Measurements from ENCODE around the gene HPS5.
A peak's percentile ranks its signal among the peaks of the same experiment; 100 is the strongest.
"Not testable (repeated sequence)": the region's sequence is repeated elsewhere in the genome, so short reads cannot be mapped to it uniquely, and the experiment has no call there.

HPS5 gene

DNA sequence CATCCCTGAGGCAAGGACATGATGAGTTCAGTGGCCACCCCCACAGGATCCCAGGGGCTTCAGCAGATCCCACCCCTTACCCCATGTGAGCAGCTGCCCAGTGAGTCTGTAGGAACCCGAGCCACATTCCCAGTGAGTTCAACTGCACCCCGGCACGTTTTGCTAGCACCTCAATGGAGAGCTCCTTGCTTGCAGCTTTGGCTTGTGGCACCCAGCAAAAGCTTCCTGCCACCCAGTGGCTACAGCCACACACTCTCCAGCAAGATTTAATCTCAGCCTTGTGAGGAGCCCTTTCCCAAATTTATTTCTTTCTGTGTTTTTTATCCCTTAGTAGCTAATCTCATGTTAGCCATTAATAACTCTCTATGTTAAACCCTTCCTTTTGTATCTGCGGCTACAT is 51.8 kb downstream of the HPS5 start:
- DNase-seq: no peak

DNA sequence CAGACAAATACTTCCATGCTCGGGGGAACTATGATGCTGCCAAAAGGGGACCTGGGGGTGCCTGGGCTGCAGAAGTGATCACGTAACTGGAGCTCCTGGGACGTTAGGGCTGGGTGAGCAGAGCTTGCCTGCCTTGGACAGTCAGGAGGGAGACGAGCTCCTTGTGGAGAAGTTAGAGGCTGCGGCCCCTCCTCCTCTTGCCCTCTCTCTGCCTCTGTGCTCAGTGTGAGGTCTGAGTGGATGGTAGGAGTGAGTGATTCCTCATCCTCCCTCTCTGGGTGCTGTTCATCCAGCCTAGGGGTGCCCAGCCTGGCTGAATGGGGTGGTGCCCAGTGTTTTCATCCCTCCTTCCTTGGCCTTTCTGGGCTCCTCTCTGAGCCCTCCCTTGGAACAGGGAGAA is 52.7 kb downstream of the HPS5 start:
- not testable (repeated sequence) for DNase-seq

DNA sequence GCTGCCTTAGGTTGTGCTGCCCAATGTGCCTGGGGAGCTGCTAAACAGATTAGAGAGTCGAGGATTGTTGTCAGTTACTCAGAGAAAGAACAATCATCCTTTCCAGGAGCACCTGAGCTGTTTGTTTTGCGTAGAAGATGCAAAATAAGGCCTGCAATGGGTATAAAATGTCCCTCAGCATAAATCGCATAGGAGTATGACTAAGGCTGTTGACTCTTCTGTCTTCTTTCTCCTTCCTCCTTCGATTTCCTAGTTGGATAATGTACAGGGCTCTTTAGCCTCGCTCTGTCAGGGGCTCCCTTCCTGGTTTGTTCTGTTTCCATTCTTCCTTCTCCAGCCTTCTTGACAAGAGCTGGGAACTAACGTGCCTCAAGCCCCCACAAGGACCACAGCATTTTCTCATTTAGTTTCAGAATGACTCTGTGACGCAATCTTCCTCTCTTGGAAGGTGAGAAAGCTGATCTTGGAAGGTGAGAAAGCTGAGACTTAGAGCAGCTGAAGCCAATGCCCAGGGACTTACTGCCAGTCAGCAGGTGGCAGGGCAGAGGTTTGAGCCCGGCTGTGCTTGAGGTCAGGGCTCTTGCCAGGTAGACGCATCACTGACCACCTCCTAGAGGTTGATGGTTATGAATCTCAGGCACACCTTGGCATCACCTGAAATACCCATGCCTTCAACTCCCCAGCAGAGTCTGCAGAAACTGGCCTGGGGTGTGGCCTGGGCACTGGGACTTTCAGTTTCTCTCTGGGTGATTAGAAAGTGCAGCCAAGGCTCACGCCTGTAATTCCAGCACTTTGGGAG is 54.4 kb downstream of the HPS5 start:
- not testable (repeated sequence) for DNase-seq

DNA sequence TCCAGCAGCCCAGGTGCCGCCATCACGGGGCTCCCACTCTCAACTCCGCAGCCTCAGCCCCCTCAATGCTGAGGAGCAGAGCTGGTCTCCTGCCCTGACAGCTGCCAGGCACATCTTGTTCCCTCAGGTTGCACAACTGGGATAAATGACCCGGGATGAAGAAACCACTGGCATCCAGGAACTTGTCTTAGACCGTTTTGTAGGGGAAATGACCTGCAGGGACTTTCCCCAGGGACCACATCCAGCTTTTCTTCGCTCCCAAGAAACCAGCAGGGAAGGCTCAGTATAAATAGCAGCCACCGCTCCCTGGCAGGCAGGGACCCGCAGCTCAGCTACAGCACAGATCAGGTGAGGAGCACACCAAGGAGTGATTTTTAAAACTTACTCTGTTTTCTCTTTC is 56.0 kb downstream of the HPS5 start, which contains the start of gene SAA1:
SAA1 (plus strand) TSS at position 316 of the 400 bp plus-strand sequence. CDS start 624 bp downstream, outside the sequence.
- DNase-seq: no peak

DNA sequence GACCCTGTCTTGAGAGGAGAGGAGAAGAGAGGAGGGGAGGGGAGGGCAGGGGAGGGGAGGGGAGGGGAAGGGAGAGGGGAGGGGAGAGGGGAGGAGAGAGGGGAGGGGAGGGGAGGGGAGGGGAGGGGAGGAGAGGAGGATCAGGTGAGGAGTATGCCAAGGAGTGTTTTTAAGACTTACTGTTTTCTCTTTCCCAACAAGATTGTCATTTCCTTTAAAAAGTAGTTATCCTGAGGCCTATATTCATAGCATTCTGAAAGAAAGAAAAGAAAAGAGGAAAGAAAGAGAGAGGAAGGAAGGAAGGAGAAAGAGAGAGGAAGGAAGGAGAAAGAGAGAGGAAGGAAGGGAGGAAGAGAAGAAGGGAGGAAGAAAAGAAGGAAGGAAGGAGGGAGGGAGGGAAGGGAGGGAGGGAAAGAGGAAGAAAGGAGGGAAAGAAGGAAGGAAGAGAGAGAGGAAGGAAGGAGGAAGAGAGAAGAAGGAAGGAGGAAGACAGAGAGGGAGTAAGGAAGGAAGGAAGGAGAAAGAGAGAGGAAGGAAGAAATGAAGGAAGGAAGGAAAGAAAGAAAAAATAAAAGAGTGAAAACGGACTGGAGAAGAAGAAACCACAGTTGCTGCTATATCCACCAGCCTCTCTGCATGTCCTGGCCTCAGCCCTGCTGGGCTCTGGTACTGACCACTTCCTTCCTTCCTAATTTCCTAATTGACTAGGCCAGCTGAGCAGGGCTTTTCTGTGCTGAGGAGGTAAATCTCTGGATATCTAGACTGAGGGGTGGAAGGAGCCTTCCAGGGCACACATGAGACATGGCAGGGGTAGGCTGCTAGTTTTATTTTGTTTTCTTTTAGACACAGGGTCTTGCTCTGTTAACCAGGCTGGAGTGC is 57.0 kb downstream of the HPS5 start:
- no peak for DNase-seq

DNA sequence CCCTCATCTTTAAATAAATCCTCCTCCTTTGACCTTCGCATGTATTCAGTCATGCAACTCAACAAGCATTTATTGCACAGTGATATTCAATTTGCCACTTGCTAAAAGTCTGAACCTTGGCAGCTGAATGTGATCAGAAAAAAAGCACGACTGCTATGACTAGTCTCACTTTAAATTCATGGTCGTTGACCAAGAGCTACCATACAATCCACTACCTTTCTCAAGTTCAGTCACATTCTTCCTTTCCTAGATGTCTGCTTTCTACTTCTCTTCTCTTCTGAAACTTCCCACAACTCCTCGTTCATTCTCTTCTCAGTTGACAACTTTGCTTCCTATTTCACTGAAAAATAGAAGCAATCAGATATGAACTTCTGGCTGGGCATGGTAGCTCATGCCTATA is 57.9 kb downstream of the HPS5 start:
- no peak for DNase-seq

DNA sequence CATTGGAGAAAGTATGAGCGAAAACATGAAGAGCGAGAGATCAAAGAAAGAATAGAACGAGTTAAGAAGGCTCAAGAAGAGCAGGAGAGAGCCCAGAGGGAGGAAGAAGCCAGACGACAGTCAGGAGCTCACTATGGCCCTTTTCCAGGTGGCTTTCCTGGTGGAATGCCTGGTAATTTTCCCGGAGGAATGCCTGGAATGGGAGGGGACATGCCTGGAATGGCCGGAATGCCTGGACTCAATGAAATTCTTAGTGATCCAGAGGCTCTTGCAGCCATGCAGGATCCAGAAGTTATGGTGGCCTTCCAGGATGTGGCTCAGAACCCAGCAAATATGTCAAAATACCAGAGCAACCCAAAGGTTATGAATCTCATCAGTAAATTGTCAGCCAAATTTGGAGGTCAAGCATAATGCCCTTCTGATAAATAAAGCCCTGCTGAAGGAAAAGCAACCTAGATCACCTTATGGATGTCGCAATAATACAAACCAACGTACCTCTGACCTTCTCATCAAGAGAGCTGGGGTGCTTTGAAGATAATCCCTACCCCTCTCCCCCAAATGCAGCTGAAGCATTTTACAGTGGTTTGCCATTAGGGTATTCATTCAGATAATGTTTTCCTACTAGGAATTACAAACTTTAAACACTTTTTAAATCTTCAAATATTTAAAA is 59.1 kb downstream of the HPS5 start:
- not testable (repeated sequence) for DNase-seq

DNA sequence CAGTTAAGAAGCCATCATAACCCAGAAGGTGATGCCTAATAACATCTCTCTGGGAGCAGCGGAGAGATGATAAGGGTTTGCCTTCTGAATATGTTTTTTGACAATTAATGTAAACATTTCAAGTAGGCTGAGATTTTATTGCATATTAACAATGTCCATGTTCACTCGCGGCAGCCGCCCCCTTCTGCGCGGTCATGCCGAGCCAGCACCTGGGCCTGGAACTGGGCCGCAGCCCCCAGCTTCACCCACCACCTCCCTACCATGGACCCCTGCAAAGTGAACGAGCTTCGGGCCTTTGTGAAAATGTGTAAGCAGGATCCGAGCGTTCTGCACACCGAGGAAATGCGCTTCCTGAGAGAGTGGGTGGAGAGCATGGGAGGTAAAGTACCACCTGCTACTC is 60.2 kb downstream of the HPS5 start:
- DNase-seq: no peak

DNA sequence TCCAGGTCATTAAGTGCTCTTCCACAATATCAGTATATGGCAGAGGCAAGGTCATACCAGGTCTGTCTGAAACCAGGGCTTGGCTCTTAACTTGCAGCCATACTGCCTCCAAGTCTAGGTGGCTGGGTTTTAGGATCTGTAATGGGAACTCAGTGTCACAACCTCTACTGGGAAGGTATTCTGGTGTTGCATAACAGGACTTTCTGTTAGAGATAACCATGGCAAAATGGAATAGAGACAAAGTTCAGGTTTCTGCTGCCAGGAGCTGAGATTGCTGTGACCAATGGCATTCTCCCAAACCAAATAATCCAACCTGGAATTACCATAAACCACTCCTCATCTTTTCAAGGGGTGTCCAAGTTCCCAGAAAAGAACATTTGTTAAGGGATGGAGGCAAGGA is 62.7 kb downstream of the HPS5 start:
- no peak for DNase-seq

DNA sequence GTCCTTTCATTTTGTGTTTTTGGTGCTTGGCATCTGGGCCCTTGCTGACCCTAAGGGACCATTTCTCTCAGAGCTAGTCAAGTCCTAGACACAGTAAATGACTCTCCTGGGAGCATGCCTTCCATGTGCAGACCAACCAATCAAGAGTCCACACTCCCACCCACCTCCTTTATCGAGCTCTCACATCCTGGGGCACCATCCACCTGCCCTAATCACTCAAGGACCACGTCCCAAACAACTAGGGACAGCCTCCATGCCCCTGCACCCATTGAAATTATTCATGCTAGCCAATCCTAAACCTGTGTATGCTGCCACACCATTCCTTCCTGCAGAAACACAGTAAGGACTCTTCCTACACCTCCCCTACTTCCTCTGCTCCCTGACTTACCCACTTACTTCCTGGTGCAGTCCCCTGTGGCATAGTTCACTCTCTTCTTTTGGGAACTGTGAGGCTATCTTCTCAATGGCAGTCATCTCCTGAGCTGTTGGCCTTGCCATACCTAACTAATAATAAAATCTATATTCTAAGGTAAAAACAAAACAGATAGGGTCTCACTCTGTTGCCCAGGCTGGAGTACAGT is 67.1 kb downstream of the HPS5 start:
- DNase-seq: no peak

DNA sequence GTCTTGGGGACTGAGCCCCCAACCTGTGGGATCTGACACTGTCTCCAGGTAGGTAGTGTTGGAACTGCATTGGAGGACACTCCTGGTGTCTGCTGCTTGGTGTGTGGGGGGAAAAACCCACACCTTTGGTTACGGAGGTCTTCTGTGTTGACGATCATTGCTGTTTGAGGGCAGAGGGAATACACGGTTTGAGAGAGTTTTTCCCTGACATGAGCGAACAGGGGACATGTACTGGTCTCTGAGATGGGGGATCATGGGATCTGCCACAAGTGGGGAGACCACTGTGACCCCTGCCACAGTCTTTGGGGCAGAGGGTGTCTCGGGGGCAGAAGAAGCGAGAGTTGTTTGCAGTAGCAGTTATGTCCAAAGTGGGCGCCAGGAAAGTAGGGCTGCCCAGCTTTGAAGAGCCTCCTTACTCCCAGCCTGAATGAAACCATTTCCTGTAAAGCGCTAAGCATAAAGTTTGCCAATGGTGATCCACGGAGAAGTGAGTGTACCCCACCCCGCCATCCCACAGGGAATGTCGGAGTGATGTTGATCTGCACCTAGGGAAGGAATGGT is 68.1 kb downstream of the HPS5 start:
- no peak for DNase-seq

DNA sequence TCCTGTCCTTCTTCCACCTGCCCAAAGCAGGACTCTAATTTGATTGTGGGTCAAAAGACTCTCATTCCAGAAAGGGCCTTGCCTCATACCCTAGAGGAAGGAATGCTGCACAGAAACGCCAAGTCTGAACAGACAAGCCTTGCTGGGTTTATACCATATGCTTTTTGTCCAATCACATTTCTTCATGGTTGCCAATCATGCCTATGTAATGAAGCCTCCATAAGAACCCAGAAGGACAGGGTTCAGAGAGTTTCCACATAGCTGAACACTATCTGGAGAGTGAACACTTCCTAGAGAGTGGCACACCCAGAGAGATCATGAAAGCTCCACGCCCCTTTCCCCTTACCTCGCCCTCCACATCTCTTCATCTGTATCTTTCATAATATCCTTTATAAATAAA is 68.7 kb downstream of the HPS5 start:
- no peak for DNase-seq

DNA sequence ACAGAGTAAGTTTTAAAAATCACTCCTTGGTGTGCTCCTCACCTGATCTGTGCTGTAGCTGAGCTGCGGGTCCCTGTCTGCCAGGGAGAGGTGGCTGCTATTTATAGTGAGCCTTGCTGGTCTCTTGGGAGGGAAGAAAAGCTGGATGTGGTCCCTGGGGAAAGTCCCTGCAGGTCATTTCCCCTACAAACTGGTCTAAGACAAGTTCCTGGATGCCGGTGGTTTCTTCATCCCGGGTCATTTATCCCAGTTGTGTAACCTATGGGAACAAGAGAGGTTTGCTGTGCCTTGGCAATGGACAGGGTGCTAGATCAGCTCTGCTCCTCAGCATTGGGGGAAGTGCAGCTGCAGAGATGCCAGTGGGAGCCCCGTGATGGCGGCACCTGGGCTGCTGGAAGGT is 73.4 kb downstream of the HPS5 start, which contains the start of gene SAA2:
SAA2 (minus strand) TSS at position 108 of the 400 bp plus-strand sequence. CDS start 657 bp downstream, outside the sequence.
- DNase-seq: no peak

DNA sequence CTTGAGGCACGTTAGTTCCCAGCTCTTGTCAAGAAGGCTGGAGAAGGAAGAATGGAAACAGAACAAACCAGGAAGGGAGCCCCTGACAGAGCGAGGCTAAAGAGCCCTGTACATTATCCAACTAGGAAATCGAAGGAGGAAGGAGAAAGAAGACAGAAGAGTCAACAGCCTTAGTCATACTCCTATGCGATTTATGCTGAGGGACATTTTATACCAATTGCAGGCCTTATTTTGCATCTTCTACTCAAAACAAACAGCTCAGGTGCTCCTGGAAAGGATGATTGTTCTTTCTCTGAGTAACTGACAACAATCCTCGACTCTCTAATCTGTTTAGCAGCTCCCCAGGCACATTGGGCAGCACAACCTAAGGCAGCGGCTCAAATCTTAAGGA is 74.8 kb downstream of the HPS5 start:
- not testable (repeated sequence) for DNase-seq

DNA sequence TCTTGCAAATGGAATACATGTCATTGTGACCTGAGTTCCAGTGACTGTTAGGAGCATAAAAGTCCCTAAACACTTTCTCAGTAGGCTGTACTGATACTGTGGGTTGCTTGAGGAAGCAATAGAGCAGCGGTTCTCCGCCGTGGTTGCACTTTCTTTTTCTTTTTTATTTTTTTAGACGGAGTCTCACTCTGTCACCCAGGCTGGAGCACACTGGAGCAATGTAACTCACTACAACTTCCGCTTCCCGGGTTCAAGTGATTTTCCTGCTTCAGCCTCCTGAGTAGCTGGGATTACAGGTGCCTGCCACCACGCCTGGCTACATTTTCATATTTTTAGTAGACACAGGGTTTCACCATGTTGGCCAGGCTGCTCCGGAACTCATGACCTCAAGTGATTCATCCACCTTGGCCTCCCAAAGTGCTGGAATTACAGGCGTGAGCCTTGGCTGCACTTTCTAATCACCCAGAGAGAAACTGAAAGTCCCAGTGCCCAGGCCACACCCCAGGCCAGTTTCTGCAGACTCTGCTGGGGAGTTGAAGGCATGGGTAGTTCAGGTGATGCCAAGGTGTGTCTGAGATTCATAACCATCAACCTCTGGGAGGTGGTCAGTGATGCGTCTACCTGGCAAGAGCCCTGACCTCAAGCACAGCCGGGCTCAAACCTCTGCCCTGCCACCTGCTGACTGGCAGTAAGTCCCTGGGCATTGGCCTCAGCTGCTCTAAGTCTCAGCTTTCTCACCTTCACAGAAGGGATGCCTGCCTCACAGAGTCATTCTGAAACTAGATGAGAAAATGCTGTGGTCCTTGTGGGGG is 75.4 kb downstream of the HPS5 start:
- not testable (repeated sequence) for DNase-seq

DNA sequence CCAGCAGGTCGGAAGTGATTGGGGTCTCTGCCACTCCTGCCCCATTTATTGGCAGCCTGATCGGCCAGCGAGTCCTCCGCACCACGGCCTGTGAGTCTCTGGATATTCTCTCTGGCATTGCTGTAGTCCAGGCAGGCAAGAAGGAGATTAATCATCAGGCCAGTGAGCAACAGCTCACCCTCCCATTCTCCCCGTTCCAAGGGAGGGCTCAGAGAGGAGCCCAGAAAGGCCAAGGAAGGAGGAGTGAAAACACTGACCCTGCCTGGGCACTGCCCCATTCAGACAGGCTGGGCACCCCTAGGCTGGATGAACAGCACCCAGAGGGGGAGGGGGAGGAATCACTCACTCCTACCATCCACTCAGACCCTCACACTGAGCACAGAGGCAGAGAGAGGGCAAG is 76.5 kb downstream of the HPS5 start:
- no peak for DNase-seq

DNA sequence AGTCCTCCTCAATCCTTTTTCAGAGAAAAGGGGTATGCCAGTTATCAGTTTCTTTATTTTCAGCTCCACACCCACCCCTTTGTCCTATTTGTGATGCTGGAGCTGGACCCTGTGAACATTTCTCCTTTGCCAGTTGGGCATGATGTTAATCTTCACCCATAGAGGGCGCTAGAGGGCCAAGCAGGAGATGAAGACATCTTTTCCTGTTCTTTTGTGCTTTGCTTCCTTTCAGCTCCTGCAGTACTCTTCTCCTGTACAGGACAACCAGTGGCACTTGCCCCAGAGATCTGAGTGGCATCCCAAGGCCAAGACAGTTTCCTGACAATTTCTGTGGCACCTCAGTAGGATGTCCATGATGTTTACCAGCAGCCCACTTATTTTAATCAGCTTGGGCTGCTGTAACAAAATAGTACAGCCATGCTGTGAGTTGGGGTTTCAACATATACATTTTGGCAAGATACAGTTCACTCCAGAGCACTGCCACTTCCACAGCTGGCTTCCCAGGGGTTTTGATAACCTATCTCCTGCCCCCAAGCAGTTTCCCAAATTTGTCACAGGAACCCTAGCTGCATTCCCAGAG is 78.1 kb downstream of the HPS5 start:
- DNase-seq: peak; percentile 7

DNA sequence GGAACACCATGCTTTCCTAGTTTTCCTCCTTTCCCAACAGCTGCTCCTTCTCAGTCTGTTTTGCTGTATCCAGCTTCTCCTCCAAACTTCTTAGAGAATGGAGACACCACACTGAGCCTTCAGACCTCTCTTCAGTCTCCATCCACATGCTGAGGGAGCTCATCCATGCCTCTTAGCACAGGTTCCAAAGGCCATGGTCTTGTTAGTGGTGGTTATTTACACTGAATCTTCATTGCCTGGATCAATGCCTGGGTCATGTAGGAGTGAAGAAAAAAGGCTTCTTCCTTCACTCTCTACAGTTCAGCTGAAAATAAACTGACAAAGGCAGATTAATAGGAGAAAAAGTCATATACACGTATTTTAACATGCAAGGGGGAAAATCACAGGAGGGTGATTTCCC is 82.3 kb downstream of the HPS5 start:
- DNase-seq: no peak

DNA sequence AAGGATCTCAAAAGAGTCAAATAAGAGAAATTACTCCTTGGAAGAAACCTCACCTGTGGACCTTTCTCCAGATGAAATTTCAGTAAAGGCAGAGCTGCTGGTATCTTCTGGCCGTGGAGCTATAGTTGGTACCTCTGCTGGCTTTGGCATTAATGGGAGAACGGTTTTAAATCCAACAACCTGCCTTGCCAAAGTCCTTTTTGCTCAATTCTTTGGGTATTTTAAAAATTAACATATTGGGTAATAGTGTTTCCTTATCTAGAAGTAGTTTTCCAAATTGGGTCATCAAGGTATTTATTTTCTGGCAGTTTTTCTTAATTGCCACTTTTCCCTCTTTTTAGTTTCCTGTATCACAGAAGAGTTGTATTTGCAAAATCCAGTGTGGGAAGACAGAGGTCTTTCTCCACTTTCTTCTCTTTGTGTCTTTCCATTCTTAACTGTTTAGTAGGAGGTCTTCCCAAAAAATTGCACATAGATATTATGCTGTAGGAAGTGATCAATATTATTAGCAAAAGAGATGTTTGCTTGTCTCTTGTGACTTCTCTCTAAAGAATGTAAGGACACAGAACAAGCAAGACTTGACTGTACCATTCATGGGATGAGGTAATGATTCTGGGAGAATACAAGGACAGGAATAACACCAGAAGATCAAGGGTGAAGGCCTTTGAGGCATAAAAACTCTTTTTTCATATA is 85.1 kb downstream of the HPS5 start, which contains the start of gene SAA4:
SAA4 (minus strand) TSS at position 139 of the 693 bp plus-strand sequence. CDS start 876 bp downstream, outside the sequence.
- no peak for DNase-seq
